HG03520 (cell line): Measurements from ENCODE around the gene RPL19.
"Not testable (repeated sequence)": the region's sequence is repeated elsewhere in the genome, so short reads cannot be mapped to it uniquely, and the experiment has no call there.

ENCODE experiments used
- ATAC-seq: cut with Tn5 transposase; IDR thresholded peaks from one replicate; pipeline ENCODE4 v1.9.1; 2021; ENCODE audit warnings: mild to moderate bottlenecking, moderate library complexity; ENCODE audit not compliant: unreplicated experiment

Gene RPL19

GRCh38 chr17:39240631-39241030, 40.5 kb downstream of the RPL19 start:
- ATAC-seq, result no peak

GRCh38 chr17:39243155-39243554, 43.1 kb downstream of the RPL19 start:
- no peak for ATAC-seq

- ATAC-seq, result no peak
Observed at GRCh38 chr17:39244016-39244599, 44.0 kb downstream of the RPL19 start.

GRCh38 chr17:39244600-39245570, 44.8 kb downstream of the RPL19 start:
- no peak for ATAC-seq

- no peak for ATAC-seq
Observed at GRCh38 chr17:39246274-39246673, 46.2 kb downstream of the RPL19 start.

- not testable (repeated sequence) for ATAC-seq
Observed at GRCh38 chr17:39250076-39250475, 50.0 kb downstream of the RPL19 start.

GRCh38 chr17:39251997-39252396, 51.9 kb downstream of the RPL19 start:
- ATAC-seq, result no peak

GRCh38 chr17:39252788-39253460, 52.8 kb downstream of the RPL19 start:
- ATAC-seq, result no peak
